LNCAP (cell line): ENCODE results near the gene LRIT2.
A peak's percentile ranks its signal among the peaks of the same experiment; 100 is the strongest.

ENCODE experiments used
- CTCF ChIP-seq: fragments of 450-650 bp; IDR thresholded peaks from 2 replicates; pipeline ENCODE4 v1.5.1; 2017; ENCODE audit warnings: mild to moderate bottlenecking

The LRIT2 gene

GRCh38 chr10:84225427-84226173 lies at the start of gene LRIT2:
Gene LRIT2, minus strand, starts transcription at chr10:84225544. Its CDS starts 24 bp downstream, at chr10:84225520.
- no peak for TF ChIP-seq CTCF

- TF ChIP-seq CTCF: no peak
These were observed 45.4 kb upstream of the LRIT2 start for GRCh38 chr10:84270708-84271107.

- TF ChIP-seq CTCF: no peak
These were observed 44.4 kb upstream of the LRIT2 start for GRCh38 chr10:84269773-84270172.

- TF ChIP-seq CTCF: no peak
These were observed 43.8 kb upstream of the LRIT2 start for GRCh38 chr10:84269162-84269561.

GRCh38 chr10:84267503-84268126 lies 42.3 kb upstream of the LRIT2 start:
- TF ChIP-seq CTCF: peak; percentile 64

- no peak for TF ChIP-seq CTCF
These were observed 40.1 kb upstream of the LRIT2 start for GRCh38 chr10:84265418-84265817.

- peak; percentile 97 for TF ChIP-seq CTCF
These were observed 39.3 kb upstream of the LRIT2 start for GRCh38 chr10:84264611-84265141.
